ENCODE data around the gene NOP9. TPM values are rescaled to one million over a fixed set of nuclear protein-coding genes. Genes with fewer than 3 reads are reported as not detected.

Gene NOP9
- total and polyA plus RNA-seq, 2 experiments from 2014 or later, result 2.5 to 23.7 TPM

DNA sequence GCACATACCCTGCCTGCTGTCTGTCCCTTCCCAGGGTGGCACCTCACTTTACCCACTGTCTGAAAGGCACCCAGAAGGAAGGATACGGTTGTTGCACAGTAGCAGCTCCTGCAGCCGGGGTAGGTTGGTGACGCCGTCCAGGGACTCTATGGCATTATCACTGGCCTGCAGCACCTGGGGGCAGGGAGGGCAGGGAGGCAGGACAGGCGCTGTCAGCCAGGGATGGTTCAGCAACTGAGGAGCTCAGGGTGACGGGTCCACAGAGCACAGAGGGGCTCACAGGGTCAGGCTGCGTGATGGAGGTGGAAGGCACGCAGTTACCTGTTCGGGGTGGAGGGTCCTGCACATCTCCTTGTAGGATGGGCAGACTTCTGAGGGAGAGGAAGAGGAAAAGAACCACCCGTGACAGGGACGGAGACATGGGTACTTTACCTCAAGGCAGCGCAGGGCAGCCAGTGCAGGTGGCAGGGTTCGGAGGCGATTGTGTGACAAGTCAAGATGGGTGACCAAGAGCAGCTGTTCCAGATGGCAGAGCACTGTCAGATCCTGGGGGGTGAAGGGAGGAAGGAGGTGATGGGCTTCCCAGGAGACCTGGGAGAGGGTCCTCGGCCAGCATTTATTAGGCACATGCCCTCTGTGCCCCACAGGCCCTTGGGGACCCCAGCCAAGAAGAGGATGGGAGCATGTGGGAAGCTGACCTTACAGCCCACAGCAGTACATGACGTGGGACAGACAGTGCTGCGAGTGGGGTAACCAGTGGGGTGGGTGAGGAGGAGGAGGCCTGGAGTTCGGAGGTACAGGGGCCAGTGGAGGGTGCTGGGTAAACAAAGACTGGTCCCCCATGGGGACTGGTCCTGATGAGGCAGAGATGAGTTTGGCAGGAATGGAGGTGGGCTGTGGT, 33.1 kb upstream of the NOP9 start:
- WGBS, 2 experiments (ENCODE audit: low coverage in 1 of 2, low lambda C conversion rate in 2 of 2, missing lambda C conversion rate in 2 of 2), result 86 to 89% methylated on average over 18 of the region's 18 CpGs
- H4K20me1 ChIP-seq (ENCODE audit: insufficient read depth), result no peaks in the 10 kb centered on the region
- no peaks in the 10 kb centered on the region for H3K9me2 ChIP-seq (ENCODE audit: insufficient read depth)
- no peaks in the 10 kb centered on the region for H3K4me1 ChIP-seq (ENCODE audit: insufficient read depth)
- no peak overlapping the region for H2AFZ ChIP-seq
- DNase-seq, result no peak
- H3F3A ChIP-seq (ENCODE audit: insufficient read depth), result no peaks in the 10 kb centered on the region
- no peak overlapping the region for H3K4me2 ChIP-seq (ENCODE audit: unreplicated experiment)
- no peaks in the 10 kb centered on the region for H3K36me3 ChIP-seq (ENCODE audit: low read depth)
- in situ Hi-C loops (cut with MboI), result no loop called here
- H3K4me3 ChIP-seq, result no peak overlapping the region
- H3K79me2 ChIP-seq (ENCODE audit: insufficient read depth), result peaks cover 5% of the 10 kb centered on the region; the same call in 1 of the 2 replicates
- no peak overlapping the region for H3K27ac ChIP-seq
- no peaks in the 10 kb centered on the region for H3K9me3 ChIP-seq (ENCODE audit: low read depth)
- no peak for TF ChIP-seq EZH2phosphoT487 (IDR thresholded peaks at IDR 0.05; ENCODE audit: insufficient read depth, low read depth)
- no peak for TF ChIP-seq EZH2 (IDR thresholded peaks at IDR 0.05; ENCODE audit: insufficient read depth, poor library complexity, severe bottlenecking)
- H3K27me3 ChIP-seq (replicated peaks; ENCODE audit: insufficient read depth), result no peaks in the 10 kb centered on the region
- H3K9ac ChIP-seq, result no peak overlapping the region

DNA sequence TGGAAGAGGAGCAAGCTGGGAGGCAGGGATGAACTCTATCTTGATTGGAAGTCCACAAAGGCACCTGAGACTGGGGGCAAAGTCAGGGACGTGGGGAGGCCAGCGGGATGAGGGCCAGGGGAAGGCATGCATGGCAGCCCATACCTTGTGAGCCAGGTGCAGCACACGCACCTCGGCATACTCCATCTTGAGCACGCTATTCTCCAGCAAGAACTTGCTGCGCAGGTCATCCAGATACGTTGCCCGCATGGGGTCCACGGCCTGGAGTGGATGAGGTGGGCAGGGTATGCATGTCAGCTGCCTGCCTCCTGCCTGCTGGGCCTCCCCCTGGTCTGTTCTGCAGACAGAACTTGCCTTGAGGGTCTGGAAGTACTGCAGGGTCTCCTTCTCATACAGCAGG, 32.1 kb upstream of the NOP9 start:
- H3K4me3 ChIP-seq, result no peak overlapping the region
- H3K27me3 ChIP-seq (replicated peaks; ENCODE audit: insufficient read depth), result no peaks in the 10 kb centered on the region
- no peak overlapping the region for H3K4me2 ChIP-seq (ENCODE audit: unreplicated experiment)
- H3K9ac ChIP-seq, result no peak overlapping the region
- H3K9me2 ChIP-seq (ENCODE audit: insufficient read depth), result no peaks in the 10 kb centered on the region
- no peak overlapping the region for H2AFZ ChIP-seq
- no peak overlapping the region for H3K27ac ChIP-seq
- H3K36me3 ChIP-seq (ENCODE audit: low read depth), result no peaks in the 10 kb centered on the region
- peaks cover 3% of the 10 kb centered on the region; the same call in 1 of the 2 replicates for H3K4me1 ChIP-seq (ENCODE audit: insufficient read depth)
- no peak for DNase-seq
- no peaks in the 10 kb centered on the region for H3K9me3 ChIP-seq (ENCODE audit: low read depth)
- H3F3A ChIP-seq (ENCODE audit: insufficient read depth), result no peaks in the 10 kb centered on the region
- 87 to 94% methylated on average over 9 of the region's 9 CpGs for WGBS, 2 experiments (ENCODE audit: low coverage in 1 of 2, low lambda C conversion rate in 2 of 2, missing lambda C conversion rate in 2 of 2)
- peaks cover 5% of the 10 kb centered on the region; the same call in 1 of the 2 replicates for H3K79me2 ChIP-seq (ENCODE audit: insufficient read depth)
- no peaks in the 10 kb centered on the region for H4K20me1 ChIP-seq (ENCODE audit: insufficient read depth)
- TF ChIP-seq EZH2 (IDR thresholded peaks at IDR 0.05; ENCODE audit: insufficient read depth, poor library complexity, severe bottlenecking) (no peak), EZH2phosphoT487 (IDR thresholded peaks at IDR 0.05; ENCODE audit: insufficient read depth, low read depth) (no peak)
- in situ Hi-C loops (cut with MboI), result no loop called here

GRCh38 chr14:24268225-24268624, 31.4 kb upstream of the NOP9 start:
- Histone ChIP-seq H3K9ac (no peak overlapping the region), H3F3A (ENCODE audit: insufficient read depth) (no peaks in the 10 kb centered on the region), H3K4me1 (ENCODE audit: insufficient read depth) (peaks cover 3% of the 10 kb centered on the region; the same call in 1 of the 2 replicates), H3K36me3 (ENCODE audit: low read depth) (no peaks in the 10 kb centered on the region), H3K4me2 (ENCODE audit: unreplicated experiment) (no peak overlapping the region), H3K9me3 (ENCODE audit: low read depth) (no peaks in the 10 kb centered on the region), H3K27ac (no peak overlapping the region), H3K27me3 (replicated peaks; ENCODE audit: insufficient read depth) (no peaks in the 10 kb centered on the region), H4K20me1 (ENCODE audit: insufficient read depth) (no peaks in the 10 kb centered on the region), H3K4me3 (no peak overlapping the region), H2AFZ (no peak overlapping the region), H3K9me2 (ENCODE audit: insufficient read depth) (no peaks in the 10 kb centered on the region), H3K79me2 (ENCODE audit: insufficient read depth) (peaks cover 5% of the 10 kb centered on the region; the same call in 1 of the 2 replicates)
- TF ChIP-seq EZH2 (IDR thresholded peaks at IDR 0.05; ENCODE audit: insufficient read depth, poor library complexity, severe bottlenecking), result no peak
- no peak for TF ChIP-seq EZH2phosphoT487 (IDR thresholded peaks at IDR 0.05; ENCODE audit: insufficient read depth, low read depth)
- 87 to 91% methylated on average over 9 of the region's 9 CpGs for WGBS, 2 experiments (ENCODE audit: low coverage in 1 of 2, low lambda C conversion rate in 2 of 2, missing lambda C conversion rate in 2 of 2)
- in situ Hi-C loops (cut with MboI), result no loop called here
- no peak for DNase-seq

GRCh38 chr14:24269368-24269767, 30.3 kb upstream of the NOP9 start:
- WGBS, 2 experiments (ENCODE audit: low coverage in 1 of 2, low lambda C conversion rate in 2 of 2, missing lambda C conversion rate in 2 of 2), result 81 to 84% methylated on average over 8 of the region's 8 CpGs
- H3K4me1 ChIP-seq (ENCODE audit: insufficient read depth), result peaks cover 3% of the 10 kb centered on the region; the same call in 1 of the 2 replicates
- H3F3A ChIP-seq (ENCODE audit: insufficient read depth), result no peaks in the 10 kb centered on the region
- no peaks in the 10 kb centered on the region for H4K20me1 ChIP-seq (ENCODE audit: insufficient read depth)
- H3K4me3 ChIP-seq, result no peak overlapping the region
- no peak overlapping the region for H2AFZ ChIP-seq
- in situ Hi-C loops (cut with MboI), result no loop called here
- no peaks in the 10 kb centered on the region for H3K9me3 ChIP-seq (ENCODE audit: low read depth)
- no peaks in the 10 kb centered on the region for H3K27me3 ChIP-seq (replicated peaks; ENCODE audit: insufficient read depth)
- peaks cover 5% of the 10 kb centered on the region; the same call in 1 of the 2 replicates for H3K79me2 ChIP-seq (ENCODE audit: insufficient read depth)
- TF ChIP-seq EZH2phosphoT487 (IDR thresholded peaks at IDR 0.05; ENCODE audit: insufficient read depth, low read depth), result no peak
- no peak for TF ChIP-seq EZH2 (IDR thresholded peaks at IDR 0.05; ENCODE audit: insufficient read depth, poor library complexity, severe bottlenecking)
- no peaks in the 10 kb centered on the region for H3K9me2 ChIP-seq (ENCODE audit: insufficient read depth)
- H3K36me3 ChIP-seq (ENCODE audit: low read depth), result no peaks in the 10 kb centered on the region
- no peak overlapping the region for H3K9ac ChIP-seq
- H3K27ac ChIP-seq, result no peak overlapping the region
- no peak for DNase-seq
- H3K4me2 ChIP-seq (ENCODE audit: unreplicated experiment), result no peak overlapping the region

Measured in GM23248 (cell line).